ENCODE data around the gene CDC14B.
A peak's percentile ranks its signal among the peaks of the same experiment; 100 is the strongest.
"Not testable (repeated sequence)": the region's sequence is repeated elsewhere in the genome, so short reads cannot be mapped to it uniquely, and the experiment has no call there.

The CDC14B gene

GRCh38 chr9:96585426-96585825 lies 34.2 kb downstream of the CDC14B start:
- DNase-seq (ENCODE audit: low read depth): no peak

- not testable (repeated sequence) for DNase-seq (ENCODE audit: low read depth)
These were observed 37.4 kb downstream of the CDC14B start for GRCh38 chr9:96582199-96582598.

GRCh38 chr9:96581786-96582185 lies 37.9 kb downstream of the CDC14B start:
- no peak for DNase-seq (ENCODE audit: low read depth)

GRCh38 chr9:96581301-96581700 lies 38.3 kb downstream of the CDC14B start:
- no peak for DNase-seq (ENCODE audit: low read depth)

GRCh38 chr9:96574931-96575351 lies 44.7 kb downstream of the CDC14B start:
- DNase-seq (ENCODE audit: low read depth): no peak

- DNase-seq (ENCODE audit: low read depth): no peak
These were observed 45.2 kb downstream of the CDC14B start for GRCh38 chr9:96574455-96574854.

GRCh38 chr9:96567203-96567700 lies 52.4 kb downstream of the CDC14B start:
- DNase-seq (ENCODE audit: low read depth): no peak

GRCh38 chr9:96566498-96567202 lies 53.0 kb downstream of the CDC14B start:
- DNase-seq (ENCODE audit: low read depth): peak; percentile 60

GRCh38 chr9:96565671-96566497 lies 53.8 kb downstream of the CDC14B start:
- DNase-seq (ENCODE audit: low read depth): no peak

- DNase-seq (ENCODE audit: low read depth): no peak
These were observed 55.4 kb downstream of the CDC14B start for GRCh38 chr9:96564217-96564616.

- no peak for DNase-seq (ENCODE audit: low read depth)
These were observed 60.2 kb downstream of the CDC14B start for GRCh38 chr9:96559339-96559943.

GRCh38 chr9:96557921-96558320 lies 61.7 kb downstream of the CDC14B start:
- no peak for DNase-seq (ENCODE audit: low read depth)

GRCh38 chr9:96556701-96557461 lies 62.8 kb downstream of the CDC14B start:
- no peak for DNase-seq (ENCODE audit: low read depth)

- no peak for DNase-seq (ENCODE audit: low read depth)
These were observed 63.9 kb downstream of the CDC14B start for GRCh38 chr9:96555567-96556386.

- DNase-seq (ENCODE audit: low read depth): no peak
These were observed 64.7 kb downstream of the CDC14B start for GRCh38 chr9:96554801-96555566.

- DNase-seq (ENCODE audit: low read depth): no peak
These were observed 65.3 kb downstream of the CDC14B start for GRCh38 chr9:96554326-96554725.

GRCh38 chr9:96553070-96553469 lies 66.6 kb downstream of the CDC14B start:
- DNase-seq (ENCODE audit: low read depth): no peak

GRCh38 chr9:96551403-96551802 lies 68.2 kb downstream of the CDC14B start:
- DNase-seq (ENCODE audit: low read depth): no peak

GRCh38 chr9:96550659-96551058 lies 69.0 kb downstream of the CDC14B start:
- no peak for DNase-seq (ENCODE audit: low read depth)

GRCh38 chr9:96543131-96543530 lies 76.5 kb downstream of the CDC14B start:
- DNase-seq (ENCODE audit: low read depth): not testable (repeated sequence)
